Liver (tissue), 9 donors: ENCODE measurements around the gene KLF12. TPM values are rescaled to one million over a fixed set of nuclear protein-coding genes. Genes with fewer than 3 reads are reported as not detected.

Source experiments
- DNase-seq: peaks from one replicate; pipeline ENCODE4 v3.0.0-alpha.2; 2017; ENCODE audit warnings: low spot score
- H3K27ac ChIP-seq, 2 donors: one replicate each; pipeline ENCODE4 v1.7.0; 2013; ENCODE audit warnings: inconsistent platforms in 2 of 2, low read length in 2 of 2, control low read depth in 1 of 2, low read depth in 1 of 2, mild to moderate bottlenecking in 1 of 2
- H3K27me3 ChIP-seq, 4 donors: one replicate each; pipeline versions ENCODE4 v1.6.1 to v1.7.0; 2013; ENCODE audit warnings: low read length in 3 of 4, inconsistent platforms in 1 of 4, mild to moderate bottlenecking in 1 of 4, moderate library complexity in 1 of 4; ENCODE audit not compliant: control insufficient read depth in 4 of 4, insufficient read depth in 4 of 4
- H3K36me3 ChIP-seq, 4 donors: one replicate each; pipeline versions ENCODE4 v1.6.1 to v1.7.0; 2013; ENCODE audit warnings: low read length in 3 of 4, mild to moderate bottlenecking in 3 of 4, low read depth in 1 of 4, moderate library complexity in 1 of 4; ENCODE audit not compliant: control insufficient read depth in 4 of 4, insufficient read depth in 3 of 4
- H3K4me1 ChIP-seq, 4 donors: one replicate each; pipeline versions ENCODE4 v1.6.1 to v1.7.0; 2013; ENCODE audit warnings: low read length in 3 of 4, mild to moderate bottlenecking in 3 of 4, moderate library complexity in 1 of 4; ENCODE audit not compliant: control insufficient read depth in 4 of 4, insufficient read depth in 4 of 4
- H3K4me3 ChIP-seq, 3 donors: one replicate each; pipeline versions ENCODE4 v1.6.1 to v1.7.0; 2013; ENCODE audit warnings: low read length in 3 of 3, control low read depth in 1 of 3, low read depth in 1 of 3, mild to moderate bottlenecking in 1 of 3
- H3K9ac ChIP-seq, 2 donors: one replicate each; pipeline ENCODE4 v1.7.0; 2013; ENCODE audit warnings: low read length in 2 of 2, mild to moderate bottlenecking in 2 of 2, moderate library complexity in 2 of 2, control low read depth in 1 of 2, low read depth in 1 of 2
- H3K9me3 ChIP-seq, 4 donors: one replicate each; pipeline versions ENCODE4 v1.6.1 to v1.7.0; 2013; ENCODE audit warnings: low read length in 3 of 4; ENCODE audit not compliant: control insufficient read depth in 4 of 4
- ATF3 ChIP-seq: IDR thresholded peaks from 2 replicates; pipeline ENCODE4 v1.6.1; 2016; ENCODE audit warnings: antibody characterized with exemption
- CTCF ChIP-seq: fragments of 150-350 bp; IDR thresholded peaks from 2 replicates; pipeline ENCODE4 v1.5.1; 2017; ENCODE audit warnings: improper control_type of control experiment, low read depth, low read length; ENCODE audit not compliant: missing input control
- EGR1 ChIP-seq, 2 donors: IDR thresholded peaks; 2 replicates each; pipeline ENCODE4 v1.6.1; 2016 to 2018; ENCODE audit warnings: antibody characterized with exemption in 2 of 2, low read depth in 2 of 2
- FOXA1 ChIP-seq: IDR thresholded peaks from 2 replicates; pipeline ENCODE4 v1.6.1; 2016; ENCODE audit warnings: antibody characterized with exemption
- GABPA ChIP-seq, 2 donors: IDR thresholded peaks in 1 of 2; conservative IDR thresholded peaks in 1 of 2; 2 replicates each; pipeline ENCODE4 v1.6.1; 2016; ENCODE audit warnings: antibody characterized with exemption in 2 of 2, mild to moderate bottlenecking in 1 of 2, moderate library complexity in 1 of 2
- HNF4A ChIP-seq, 2 donors: conservative IDR thresholded peaks; 2 replicates each; pipeline ENCODE4 v1.6.1; 2016; ENCODE audit warnings: antibody characterized with exemption in 2 of 2, mild to moderate bottlenecking in 2 of 2
- HNF4G ChIP-seq: IDR thresholded peaks from 2 replicates; pipeline ENCODE4 v1.6.1; 2016; ENCODE audit warnings: antibody characterized with exemption
- JUND ChIP-seq, 2 donors: IDR thresholded peaks; 2 replicates each; pipeline ENCODE4 v1.6.1; 2016; ENCODE audit warnings: antibody characterized with exemption in 2 of 2
- MAX ChIP-seq: IDR thresholded peaks from 2 replicates; pipeline ENCODE4 v1.6.1; 2016; ENCODE audit warnings: antibody characterized with exemption
- NR2F2 ChIP-seq: IDR thresholded peaks from 2 replicates; pipeline ENCODE4 v1.6.1; 2016; ENCODE audit warnings: antibody characterized with exemption
- RAD21 ChIP-seq, 2 donors: IDR thresholded peaks; 2 replicates each; pipeline ENCODE4 v1.6.1; 2016; ENCODE audit warnings: antibody characterized with exemption in 2 of 2, mild to moderate bottlenecking in 2 of 2
- REST ChIP-seq: IDR thresholded peaks from 2 replicates; pipeline ENCODE4 v1.6.1; 2016; ENCODE audit warnings: antibody characterized with exemption, mild to moderate bottlenecking
- RXRA ChIP-seq, 2 donors: IDR thresholded peaks; 2 replicates each; pipeline ENCODE4 v1.6.1; 2017 to 2018; ENCODE audit warnings: antibody characterized with exemption in 2 of 2, mild to moderate bottlenecking in 1 of 2
- SP1 ChIP-seq: IDR thresholded peaks from 2 replicates; pipeline ENCODE4 v1.6.1; 2018; ENCODE audit warnings: antibody characterized with exemption, mild to moderate bottlenecking
- TAF1 ChIP-seq: conservative IDR thresholded peaks from 2 replicates; pipeline ENCODE4 v1.6.1; 2016; ENCODE audit warnings: antibody characterized with exemption, mild to moderate bottlenecking
- YY1 ChIP-seq: IDR thresholded peaks from 2 replicates; pipeline ENCODE4 v1.6.1; 2016; ENCODE audit warnings: antibody characterized with exemption, mild to moderate bottlenecking
- WGBS: extraction: QIAGEN DNeasy Blood & Tissue Kit; methylation state at CpG from one replicate; pipeline ENCODE4 v1.1.7; 2013; 5-methylcytosine and 5-hydroxymethylcytosine counted together
- polyA plus RNA-seq, 2 donors: library from polyadenylated mRNA; stranded (reverse) in 1 of 2; unstranded in 1 of 2; fragments of 200-250 nt in 1 of 2; fragments of >200 nt in 1 of 2; fragmentation: Nextera tagmentation in 1 of 2; extraction: Ambion mirVana in 1 of 2; gene quantifications; one replicate each; pipeline versions ENCODE4 v1.2.1 to v1.2.3, GENCODE V29; 2013 to 2015
- total RNA-seq, 2 donors: library from RNA; depleted of rRNA; stranded (reverse); fragments of >200 nt; gene quantifications; one replicate each; pipeline ENCODE4 v1.2.3, GENCODE V29; 2014
- TF ChIP-seq, protein P1 (sequence below): IDR thresholded peaks from 2 replicates; pipeline ENCODE4 v1.6.1; 2016; ENCODE audit warnings: antibody characterized with exemption
- donor health status: healthy.
- donor health status: healthy.
- donor health status: healthy.
- donor health status: healthy.
- donor health status: healthy.

The KLF12 gene
- total and polyA plus RNA-seq, 4 donors: 2.4 to 15.9 (median 11.3) TPM

DNA sequence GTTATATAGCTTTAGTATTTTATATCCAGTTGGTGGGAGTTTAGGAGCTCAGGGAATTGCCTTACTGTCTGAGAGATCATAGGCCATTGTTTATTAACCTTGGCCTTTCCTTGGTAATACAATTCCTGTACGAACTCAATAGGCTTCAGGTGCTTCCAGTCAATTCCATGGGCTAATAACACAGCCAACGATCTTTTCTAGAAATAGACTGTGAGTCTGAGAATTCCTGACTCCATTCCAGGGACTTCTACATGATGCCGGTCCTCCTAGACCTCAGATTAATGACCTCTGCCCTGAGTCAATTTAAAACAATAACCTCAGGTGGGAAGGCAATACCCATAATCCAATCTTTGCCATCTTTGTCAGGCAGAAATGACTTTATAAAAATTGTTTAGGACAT is 39.6 kb upstream of the KLF12 start:
- TF ChIP-seq FOXA1: no peak
- TF ChIP-seq TAF1: no peak
- TF ChIP-seq GABPA (IDR thresholded peaks at IDR 0.05 in 1 of 2, conservative IDR thresholded peaks at IDR 0.05 in 1 of 2): no peak
- no peak for TF ChIP-seq EGR1 (IDR thresholded peaks at IDR 0.05; ENCODE audit: low read depth in 2 of 2)
- no peak for TF ChIP-seq REST
- TF ChIP-seq HNF4A (conservative IDR thresholded peaks at IDR 0.05): no peak
- no peaks in the 10 kb centered on the region for H3K9me3 ChIP-seq
- WGBS: 84% methylated on average over 3 of the region's 3 CpGs
- H3K4me3 ChIP-seq: no peak overlapping the region
- H3K27me3 ChIP-seq: no peaks in the 10 kb centered on the region
- H3K4me1 ChIP-seq: peaks cover 0 to 3% (median 0%) of the 10 kb centered on the region in 4 donors
- H3K36me3 ChIP-seq: no peaks in the 10 kb centered on the region
- no peak overlapping the region for H3K9ac ChIP-seq
- DNase-seq: no peak
- no peak overlapping the region for H3K27ac ChIP-seq

DNA sequence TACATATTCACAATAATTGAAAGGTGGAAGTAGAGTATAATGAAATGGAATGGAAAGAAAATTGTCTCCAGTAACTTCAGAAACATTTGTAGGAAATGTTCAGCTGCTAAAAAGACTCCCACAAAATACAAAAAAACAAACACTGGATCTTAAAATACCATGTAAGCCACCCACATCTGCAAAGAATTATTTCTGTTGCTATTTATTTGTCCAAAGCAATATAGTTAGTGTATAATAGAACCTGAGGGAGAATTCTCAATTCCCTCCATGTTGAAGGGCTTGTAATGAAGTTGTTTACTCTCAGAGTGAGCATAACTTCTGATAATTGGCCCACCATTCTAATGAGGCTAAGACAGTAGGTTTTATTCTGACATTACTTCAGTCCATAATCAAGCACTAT is 37.4 kb upstream of the KLF12 start:
- no peak for TF ChIP-seq RAD21 (IDR thresholded peaks at IDR 0.05)
- no peak for TF ChIP-seq MAX
- TF ChIP-seq, protein P1, sequence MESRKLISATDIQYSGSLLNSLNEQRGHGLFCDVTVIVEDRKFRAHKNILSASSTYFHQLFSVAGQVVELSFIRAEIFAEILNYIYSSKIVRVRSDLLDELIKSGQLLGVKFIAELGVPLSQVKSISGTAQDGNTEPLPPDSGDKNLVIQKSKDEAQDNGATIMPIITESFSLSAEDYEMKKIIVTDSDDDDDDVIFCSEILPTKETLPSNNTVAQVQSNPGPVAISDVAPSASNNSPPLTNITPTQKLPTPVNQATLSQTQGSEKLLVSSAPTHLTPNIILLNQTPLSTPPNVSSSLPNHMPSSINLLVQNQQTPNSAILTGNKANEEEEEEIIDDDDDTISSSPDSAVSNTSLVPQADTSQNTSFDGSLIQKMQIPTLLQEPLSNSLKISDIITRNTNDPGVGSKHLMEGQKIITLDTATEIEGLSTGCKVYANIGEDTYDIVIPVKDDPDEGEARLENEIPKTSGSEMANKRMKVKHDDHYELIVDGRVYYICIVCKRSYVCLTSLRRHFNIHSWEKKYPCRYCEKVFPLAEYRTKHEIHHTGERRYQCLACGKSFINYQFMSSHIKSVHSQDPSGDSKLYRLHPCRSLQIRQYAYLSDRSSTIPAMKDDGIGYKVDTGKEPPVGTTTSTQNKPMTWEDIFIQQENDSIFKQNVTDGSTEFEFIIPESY: no peak
- no peak for TF ChIP-seq TAF1
- no peak for TF ChIP-seq HNF4G
- TF ChIP-seq HNF4A (conservative IDR thresholded peaks at IDR 0.05): no peak
- TF ChIP-seq RXRA (IDR thresholded peaks at IDR 0.05): no peak
- TF ChIP-seq REST: no peak
- no peak for TF ChIP-seq JUND (IDR thresholded peaks at IDR 0.05)
- TF ChIP-seq CTCF: no peak
- no peak for TF ChIP-seq ATF3
- TF ChIP-seq NR2F2: no peak
- no peak for TF ChIP-seq YY1
- no peak for TF ChIP-seq EGR1 (IDR thresholded peaks at IDR 0.05; ENCODE audit: low read depth in 2 of 2)
- no peak for TF ChIP-seq SP1
- TF ChIP-seq GABPA (IDR thresholded peaks at IDR 0.05 in 1 of 2, conservative IDR thresholded peaks at IDR 0.05 in 1 of 2): no peak
- DNase-seq: no peak
- no peaks in the 10 kb centered on the region for H3K27me3 ChIP-seq

More for the DNA sequence above, 37.4 kb upstream of the KLF12 start:
- H3K9me3 ChIP-seq: no peaks in the 10 kb centered on the region
- peaks cover 0 to 6% (median 2%) of the 10 kb centered on the region in 4 donors for H3K4me1 ChIP-seq
- no peak overlapping the region for H3K27ac ChIP-seq
- H3K4me3 ChIP-seq: no peak overlapping the region
- H3K36me3 ChIP-seq: no peaks in the 10 kb centered on the region
- no peak overlapping the region for H3K9ac ChIP-seq
